GM12878 (cell line): ENCODE results near the gene ZNF93. TPM values are rescaled to one million over a fixed set of nuclear protein-coding genes. Genes with fewer than 3 reads are reported as not detected.

Source experiments
- ATAC-seq: fragments of 200-7000 bp; cut with Tn5 transposase; 3 replicates; pipeline ENCODE4 v1.9.1; 2020; ENCODE audit warnings: mild to moderate bottlenecking, moderate library complexity
- BruUV-seq: library from RNA; stranded (reverse); fragments of 400-500 nt; replicated peaks from 2 replicates; lab custom pipeline; 2021; lab: Mats Ljungman, UMichigan
- CTCF ChIA-PET: fragments of 300-600 bp; sonication (Branson Sonifier 250); formaldehyde crosslinking; extraction: SDS; loops from one replicate; lab custom pipeline; 2021; ENCODE audit warnings: inconsistent platforms; lab: Yijun Ruan, JAX
- POLR2A ChIA-PET: fragments of 350-600 bp; formaldehyde crosslinking; extraction: SDS; loops from one replicate; lab custom pipeline; 2021; ENCODE audit warnings: inconsistent platforms; lab: Charles Lee
- RAD21 ChIA-PET: fragments of 300-600 bp; sonication (Branson Sonifier 250); formaldehyde crosslinking; loops from one replicate; lab custom pipeline; 2023; ENCODE audit warnings: antibody characterized with exemption; ENCODE audit not compliant: unreplicated experiment; lab: Charles Lee
- SMC1A ChIA-PET: fragments of 300-600 bp; sonication (Branson Sonifier 250); formaldehyde crosslinking; loops from one replicate; lab custom pipeline; 2023; ENCODE audit not compliant: unreplicated experiment, uncharacterized antibody; lab: Charles Lee
- DNase-seq: peaks from one replicate; pipeline ENCODE4 v3.0.0-alpha.2; 2011; ENCODE audit warnings: low read depth, low spot score
- FAIRE-seq: peaks from 3 replicates; lab custom pipeline; 2011; peaks lifted over from hg19 to GRCh38; lab: Jason Lieb, UNC
- H2AFZ ChIP-seq: 2 replicates; pipeline ENCODE4 v1.6.0; 2011; ENCODE audit warnings: low read depth, low read length, control low read depth; ENCODE audit not compliant: control insufficient read depth
- H3K27ac ChIP-seq: 2 replicates; pipeline ENCODE4 v1.5.1; 2011; ENCODE audit warnings: control low read depth; ENCODE audit not compliant: control insufficient read depth, insufficient read depth
- H3K27me3 ChIP-seq, 2 experiments: replicated peaks in 1 of 2; 2 replicates each; pipeline versions ENCODE4 v1.6.0 to v1.6.1; 2011; ENCODE audit warnings: low read length in 1 of 2; ENCODE audit not compliant: control insufficient read depth in 2 of 2, insufficient read depth in 2 of 2
- H3K36me3 ChIP-seq, 2 experiments: 2 replicates each; pipeline ENCODE4 v1.5.1; 2011; ENCODE audit warnings: low read length in 1 of 2; ENCODE audit not compliant: control insufficient read depth in 2 of 2, insufficient read depth in 2 of 2
- H3K4me1 ChIP-seq: 2 replicates; pipeline ENCODE4 v1.6.1; 2011; ENCODE audit warnings: mild to moderate bottlenecking, low read length, moderate library complexity, mixed read lengths; ENCODE audit not compliant: control insufficient read depth, insufficient read depth
- H3K4me2 ChIP-seq: 2 replicates; pipeline ENCODE4 v1.6.0; 2011; ENCODE audit warnings: control low read depth; ENCODE audit not compliant: control insufficient read depth, insufficient read depth
- H3K4me3 ChIP-seq: fragments of 200-600 bp; sonication (generic); 2 replicates; pipeline ENCODE4 v1.5.1; 2016
- H3K79me2 ChIP-seq: 2 replicates; pipeline ENCODE4 v1.6.0; 2011; ENCODE audit warnings: low read length; ENCODE audit not compliant: control insufficient read depth, insufficient read depth
- H3K9ac ChIP-seq: 2 replicates; pipeline ENCODE4 v1.8.0; 2011; ENCODE audit warnings: low read length, control low read depth, mixed read lengths; ENCODE audit not compliant: control insufficient read depth, insufficient read depth
- H3K9me3 ChIP-seq: replicated peaks from 3 replicates; pipeline ENCODE4 v1.5.1; 2011; ENCODE audit warnings: mild to moderate bottlenecking, low read length; ENCODE audit not compliant: control insufficient read depth, insufficient read depth
- H4K20me1 ChIP-seq: 2 replicates; pipeline ENCODE4 v1.6.0; 2011; ENCODE audit not compliant: control insufficient read depth, insufficient read depth
- CREB1 ChIP-seq: IDR thresholded peaks from 2 replicates; pipeline ENCODE4 v1.6.1; 2012; ENCODE audit warnings: low read depth, mild to moderate bottlenecking, inconsistent platforms
- FOXM1 ChIP-seq: IDR thresholded peaks from 2 replicates; pipeline ENCODE4 v1.6.1; 2012; ENCODE audit warnings: low read depth, mild to moderate bottlenecking, inconsistent platforms, low read length, moderate library complexity
- GABPA ChIP-seq: IDR thresholded peaks from 2 replicates; pipeline ENCODE4 v1.6.1; 2014; ENCODE audit warnings: antibody characterized with exemption, low read depth, mild to moderate bottlenecking, inconsistent platforms
- IKZF2 ChIP-seq, 2 experiments: fragments of 450-650 bp; IDR thresholded peaks; 2 replicates each; pipeline ENCODE4 v1.6.1; 2017; ENCODE audit warnings: mild to moderate bottlenecking in 2 of 2, moderate library complexity in 2 of 2
- KAT2A ChIP-seq: conservative IDR thresholded peaks from 2 replicates; pipeline ENCODE4 v1.6.1; 2011; ENCODE audit warnings: low read depth, low read length; ENCODE audit not compliant: control insufficient read depth
- MLLT1 ChIP-seq: fragments of 450-650 bp; IDR thresholded peaks from 2 replicates; pipeline ENCODE4 v1.6.1; 2016; ENCODE audit warnings: mild to moderate bottlenecking
- NFYA ChIP-seq: IDR thresholded peaks from 2 replicates; pipeline ENCODE4 v1.6.1; 2011; ENCODE audit warnings: low read depth, mild to moderate bottlenecking, low read length, improper control_type of control experiment, borderline replicate concordance
- NR2C2 ChIP-seq: IDR thresholded peaks from 2 replicates; pipeline ENCODE4 v1.6.1; 2011; ENCODE audit warnings: borderline replicate concordance, low read depth; ENCODE audit not compliant: control insufficient read depth, insufficient read length
- NR2F1 ChIP-seq: fragments of 450-650 bp; conservative IDR thresholded peaks from 2 replicates; pipeline ENCODE4 v1.6.1; 2017; ENCODE audit warnings: mild to moderate bottlenecking
- PRDM15 ChIP-seq: fragments of 450-650 bp; formaldehyde crosslinking; IDR thresholded peaks from 2 replicates; pipeline ENCODE4 v1.4.0; 2020; ENCODE audit warnings: mild to moderate bottlenecking, moderate library complexity
- RUNX3 ChIP-seq: IDR thresholded peaks from 2 replicates; pipeline ENCODE4 v1.6.1; 2012; ENCODE audit warnings: low read length, inconsistent platforms
- SMAD5 ChIP-seq: IDR thresholded peaks from 2 replicates; pipeline ENCODE4 v1.6.1; 2016; ENCODE audit warnings: antibody characterized with exemption, low read depth
- in situ Hi-C: fragments of 300-500 bp; cut with MboI; formaldehyde crosslinking; loops from 9 replicates; pipeline ENCODE4 v1.14.3; 2018; ENCODE audit warnings: mixed read lengths
- intact Hi-C: fragments of 100-400 bp; cut with micrococcal nuclease; formaldehyde crosslinking; loops from one replicate; pipeline ENCODE4 v1.14.2; 2022; ENCODE audit not compliant: unreplicated experiment
- polyA plus RNA-seq, 11 experiments: library from polyadenylated mRNA; depleted of rRNA in 4 of 11; unstranded in 6 of 11; stranded (reverse) in 5 of 11; fragments of >200 nt; fragmentation: Nextera tagmentation in 4 of 11; fragmentation: Illumina TruSeq in 1 of 11; extraction: Ambion mirVana in 4 of 11; extraction: Trizol in 1 of 11; gene quantifications; 1 replicate in 1 of 11; 2 replicates in 10 of 11; pipeline versions ENCODE4 v1.2.1 to v1.2.3, GENCODE V29; 2011 to 2016; ENCODE audit warnings: inconsistent platforms in 2 of 11, missing spikeins in 2 of 11, low read depth in 1 of 11
- total RNA-seq, 4 experiments: library from RNA; depleted of rRNA in 3 of 4; stranded (reverse); fragments of >200 nt in 3 of 4; fragmentation: Illumina TruSeq in 1 of 4; extraction: Trizol in 1 of 4; gene quantifications; 2 replicates each; pipeline versions ENCODE4 v1.2.1 to v1.2.3, GENCODE V29; 2013 to 2021

ZNF93 gene
- total and polyA plus RNA-seq, 10 of the 15 experiments (the other 5 are each of a cell fraction or from before 2014, with no cell fraction given) = 0.70 to 7.9 (median 1.9) TPM

- TF ChIP-seq PRDM15 (CRISPR knock-in tag) = no peak
- no peak for TF ChIP-seq NR2F1
- TF ChIP-seq IKZF2 (IDR thresholded peaks at IDR 0.05) = no peak
- no peak for TF ChIP-seq NFYA
- no peak for TF ChIP-seq CREB1
- no peak for TF ChIP-seq GABPA
- TF ChIP-seq FOXM1 = no peak
- no peak for TF ChIP-seq KAT2A
These were observed 28.8 kb upstream of the ZNF93 start (continued) for GRCh38 chr19:19871932-19872331.

DNA sequence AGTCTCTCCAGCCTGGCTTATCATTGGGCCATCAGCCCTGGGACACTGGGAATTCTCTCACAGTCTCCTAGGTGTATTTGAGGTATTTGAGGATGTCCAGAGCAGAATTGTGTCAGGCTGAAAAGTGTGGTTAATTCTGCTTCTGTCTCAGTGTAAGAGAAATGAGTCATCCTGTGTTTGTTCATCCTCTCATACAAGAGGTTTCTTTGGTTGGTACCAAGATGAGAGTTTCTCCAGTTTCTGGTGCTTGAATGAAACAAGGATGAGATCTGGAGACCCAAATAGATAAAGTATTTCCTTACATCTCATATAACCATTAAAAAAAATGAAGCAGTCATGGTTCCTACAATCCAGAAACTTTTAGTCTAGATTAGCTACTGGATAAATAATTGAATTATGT, 27.4 kb upstream of the ZNF93 start:
- POLR2A ChIA-PET = no interaction called here
- in situ Hi-C loops = no loop called here

More for the DNA sequence above, 27.4 kb upstream of the ZNF93 start:
- Histone ChIP-seq H3K27ac (no peak overlapping the region), H3K9me3 (peaks cover 15% of the 10 kb centered on the region; the same call in 2 of the 3 replicates), H3K4me2 (no peak overlapping the region), H3K27me3 (no peaks in the 10 kb centered on the region), H3K4me3 (no peak overlapping the region), H4K20me1 (no peaks in the 10 kb centered on the region), H3K9ac (no peak overlapping the region), H2AFZ (no peak overlapping the region), H3K36me3 (no peaks in the 10 kb centered on the region; a peak in 1 of 4 replicates), H3K4me1 (no peaks in the 10 kb centered on the region), H3K79me2 (peaks cover 7% of the 10 kb centered on the region)
- intact Hi-C loops = no loop called here
- no peak for DNase-seq
- BruUV-seq = no TSS peak
- ChIA-PET RAD21 (no interaction called here), CTCF (no interaction called here), SMC1A (interaction anchor here (1.3 kb wide), 1 partner anchor 30 kb away, joined by 3 read pairs; no protein-coding TSS in a partner anchor)
- ATAC-seq = no peak
- TF ChIP-seq SMAD5 (no peak), NR2C2 (no peak), KAT2A (no peak), RUNX3 (peak; percentile 26; the same call in 1 of the 2 replicates), MLLT1 (no peak)
- FAIRE-seq = no peak
